GM12874 (cell line): Measurements from ENCODE around the gene ANXA2.

Experiments
- TF ChIP-seq, protein P1 (sequence below): IDR thresholded peaks from 2 replicates; pipeline ENCODE4 v1.5.1; 2011; ENCODE audit warnings: low read depth, mild to moderate bottlenecking, control low read depth, low read length, moderate library complexity; ENCODE audit not compliant: insufficient read depth

Gene ANXA2

GRCh38 chr15:60374209-60374608 lies 23.6 kb downstream of the ANXA2 start:
- TF ChIP-seq, protein P1, sequence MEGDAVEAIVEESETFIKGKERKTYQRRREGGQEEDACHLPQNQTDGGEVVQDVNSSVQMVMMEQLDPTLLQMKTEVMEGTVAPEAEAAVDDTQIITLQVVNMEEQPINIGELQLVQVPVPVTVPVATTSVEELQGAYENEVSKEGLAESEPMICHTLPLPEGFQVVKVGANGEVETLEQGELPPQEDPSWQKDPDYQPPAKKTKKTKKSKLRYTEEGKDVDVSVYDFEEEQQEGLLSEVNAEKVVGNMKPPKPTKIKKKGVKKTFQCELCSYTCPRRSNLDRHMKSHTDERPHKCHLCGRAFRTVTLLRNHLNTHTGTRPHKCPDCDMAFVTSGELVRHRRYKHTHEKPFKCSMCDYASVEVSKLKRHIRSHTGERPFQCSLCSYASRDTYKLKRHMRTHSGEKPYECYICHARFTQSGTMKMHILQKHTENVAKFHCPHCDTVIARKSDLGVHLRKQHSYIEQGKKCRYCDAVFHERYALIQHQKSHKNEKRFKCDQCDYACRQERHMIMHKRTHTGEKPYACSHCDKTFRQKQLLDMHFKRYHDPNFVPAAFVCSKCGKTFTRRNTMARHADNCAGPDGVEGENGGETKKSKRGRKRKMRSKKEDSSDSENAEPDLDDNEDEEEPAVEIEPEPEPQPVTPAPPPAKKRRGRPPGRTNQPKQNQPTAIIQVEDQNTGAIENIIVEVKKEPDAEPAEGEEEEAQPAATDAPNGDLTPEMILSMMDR, result no peak

GRCh38 chr15:60373745-60374144 lies 24.0 kb downstream of the ANXA2 start:
- TF ChIP-seq, protein P1, result no peak

DNA sequence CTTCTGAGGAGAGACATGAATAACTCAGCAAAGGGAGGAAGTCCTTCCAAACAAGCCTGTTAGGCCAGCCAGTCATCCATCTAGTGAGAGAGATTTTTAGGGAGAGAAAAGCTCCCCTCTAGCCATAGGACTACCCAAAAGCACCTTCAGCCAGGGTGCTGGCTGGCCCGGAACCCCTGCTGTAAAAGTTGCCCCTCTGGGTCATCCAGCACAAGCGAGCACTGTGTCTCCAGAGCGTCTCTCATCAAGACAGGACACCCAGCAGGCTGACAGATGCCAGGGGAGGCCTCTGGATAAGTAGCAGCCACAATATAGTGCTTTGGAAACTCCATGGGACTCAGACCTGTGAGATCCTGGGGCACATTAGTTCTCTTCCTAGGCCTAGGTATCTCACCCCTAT lies 24.5 kb downstream of the ANXA2 start:
- TF ChIP-seq, protein P1, result no peak

- TF ChIP-seq, protein P1, result no peak
These were observed 25.0 kb downstream of the ANXA2 start for GRCh38 chr15:60372756-60373155.

DNA sequence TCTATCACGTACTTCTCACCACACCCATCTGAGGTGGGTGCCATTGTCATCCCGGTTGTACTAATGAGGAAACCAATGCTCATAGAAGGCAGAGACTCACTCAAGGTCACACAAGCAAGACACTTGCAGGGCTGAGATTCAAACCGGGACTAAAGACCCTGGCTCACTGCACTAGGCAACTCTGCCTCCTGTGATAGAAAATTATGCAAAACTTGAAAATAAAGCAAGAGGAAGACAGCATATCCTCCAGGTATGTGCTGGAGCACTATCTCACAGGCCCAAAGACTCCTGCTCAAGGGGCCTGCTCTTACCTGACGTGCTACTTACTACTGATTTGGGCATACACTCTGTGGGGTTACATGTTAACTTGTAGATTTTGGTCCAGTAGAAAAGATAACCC lies 25.6 kb downstream of the ANXA2 start:
- TF ChIP-seq, protein P1, result no peak

GRCh38 chr15:60371175-60372051 lies 26.4 kb downstream of the ANXA2 start:
- TF ChIP-seq, protein P1, result no peak

- TF ChIP-seq, protein P1, result no peak
These were observed 27.0 kb downstream of the ANXA2 start for GRCh38 chr15:60370869-60371136.
